HCT116 (cell line): ENCODE measurements around the gene COX6B2.
"Not testable (repeated sequence)": the region's sequence is repeated elsewhere in the genome, so short reads cannot be mapped to it uniquely, and the experiment has no call there.

Source experiments
- CTCF ChIP-seq, 3 experiments: fragments of 200-600 bp in 1 of 3; sonication (generic) in 1 of 3; IDR thresholded peaks in 2 of 3; conservative IDR thresholded peaks in 1 of 3; 2 replicates each; pipeline ENCODE4 v1.5.1; 2012 to 2017; ENCODE audit warnings: low read depth in 2 of 3, low read length in 2 of 3, antibody characterized with exemption in 1 of 3, borderline replicate concordance in 1 of 3, control low read depth in 1 of 3, mild to moderate bottlenecking in 1 of 3, mixed read lengths in 1 of 3, mixed run types in 1 of 3, moderate library complexity in 1 of 3; ENCODE audit not compliant: insufficient read depth in 1 of 3
- EGR1 ChIP-seq: IDR thresholded peaks from 2 replicates; pipeline ENCODE4 v1.6.1; 2012; ENCODE audit warnings: low read depth
- EZH2phosphoT487 ChIP-seq: fragments of 200-600 bp; IDR thresholded peaks from 2 replicates; pipeline ENCODE4 v1.6.1; 2018; ENCODE audit warnings: antibody characterized with exemption, borderline replicate concordance
- POLR2A ChIP-seq: IDR thresholded peaks from 2 replicates; pipeline ENCODE4 v1.7.0; 2011; ENCODE audit warnings: borderline replicate concordance; ENCODE audit not compliant: insufficient read depth, insufficient read length; ENCODE audit errors: extremely low read depth
- RAD21 ChIP-seq: IDR thresholded peaks from 2 replicates; pipeline ENCODE4 v1.6.1; 2012; ENCODE audit warnings: low read depth, mild to moderate bottlenecking
- TCF7L2 ChIP-seq: IDR thresholded peaks from 2 replicates; pipeline ENCODE4 v1.7.0; 2011; ENCODE audit warnings: borderline replicate concordance, inconsistent platforms; ENCODE audit not compliant: insufficient read depth, insufficient read length; ENCODE audit errors: extremely low read depth
- YY1 ChIP-seq: IDR thresholded peaks from 2 replicates; pipeline ENCODE4 v1.6.1; 2011; ENCODE audit warnings: low read length, low read depth, moderate library complexity, mild to moderate bottlenecking; ENCODE audit not compliant: insufficient replicate concordance; ENCODE audit errors: extremely low read depth

DNA sequence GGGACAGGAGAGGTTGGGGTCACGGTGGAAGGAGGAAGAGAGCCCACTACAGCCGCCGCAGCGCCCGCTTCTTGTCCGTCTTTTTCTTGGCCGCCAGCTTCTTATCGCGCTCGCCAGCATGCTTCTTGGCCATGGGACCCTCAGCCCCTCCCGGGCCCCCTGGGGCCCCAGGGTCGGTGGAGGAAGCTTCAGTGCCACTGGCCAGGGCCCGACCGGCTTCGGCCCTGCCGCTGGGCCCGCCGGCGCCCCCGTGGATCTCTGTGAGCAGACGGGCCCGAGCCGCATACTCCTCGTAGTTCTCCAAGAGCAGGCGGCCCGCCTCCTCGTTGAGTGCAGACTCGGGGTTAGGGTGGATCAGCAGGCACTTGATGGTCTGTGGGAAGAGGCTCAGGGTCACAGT is 46.9 kb upstream of the COX6B2 start:
- not testable (repeated sequence) for TF ChIP-seq CTCF (IDR thresholded peaks at IDR 0.05 in 2 of 3, conservative IDR thresholded peaks at IDR 0.05 in 1 of 3; ENCODE audit: borderline replicate concordance in 1 of 3, insufficient read depth in 1 of 3, low read depth in 2 of 3, low read length in 2 of 3); EGR1; EZH2phosphoT487; POLR2A; TCF7L2; YY1; RAD21
